Liver (tissue), 9 donors: ENCODE measurements around the gene TSKU. TPM values are rescaled to one million over a fixed set of nuclear protein-coding genes. Genes with fewer than 3 reads are reported as not detected.

Source experiments
- DNase-seq: peaks from one replicate; pipeline ENCODE4 v3.0.0-alpha.2; 2017; ENCODE audit warnings: low spot score
- H3K27ac ChIP-seq, 2 donors: one replicate each; pipeline ENCODE4 v1.7.0; 2013; ENCODE audit warnings: inconsistent platforms in 2 of 2, low read length in 2 of 2, control low read depth in 1 of 2, low read depth in 1 of 2, mild to moderate bottlenecking in 1 of 2
- H3K27me3 ChIP-seq, 4 donors: one replicate each; pipeline versions ENCODE4 v1.6.1 to v1.7.0; 2013; ENCODE audit warnings: low read length in 3 of 4, inconsistent platforms in 1 of 4, mild to moderate bottlenecking in 1 of 4, moderate library complexity in 1 of 4; ENCODE audit not compliant: control insufficient read depth in 4 of 4, insufficient read depth in 4 of 4
- H3K36me3 ChIP-seq, 4 donors: one replicate each; pipeline versions ENCODE4 v1.6.1 to v1.7.0; 2013; ENCODE audit warnings: low read length in 3 of 4, mild to moderate bottlenecking in 3 of 4, low read depth in 1 of 4, moderate library complexity in 1 of 4; ENCODE audit not compliant: control insufficient read depth in 4 of 4, insufficient read depth in 3 of 4
- H3K4me1 ChIP-seq, 4 donors: one replicate each; pipeline versions ENCODE4 v1.6.1 to v1.7.0; 2013; ENCODE audit warnings: low read length in 3 of 4, mild to moderate bottlenecking in 3 of 4, moderate library complexity in 1 of 4; ENCODE audit not compliant: control insufficient read depth in 4 of 4, insufficient read depth in 4 of 4
- H3K4me3 ChIP-seq, 3 donors: one replicate each; pipeline versions ENCODE4 v1.6.1 to v1.7.0; 2013; ENCODE audit warnings: low read length in 3 of 3, control low read depth in 1 of 3, low read depth in 1 of 3, mild to moderate bottlenecking in 1 of 3
- H3K9ac ChIP-seq, 2 donors: one replicate each; pipeline ENCODE4 v1.7.0; 2013; ENCODE audit warnings: low read length in 2 of 2, mild to moderate bottlenecking in 2 of 2, moderate library complexity in 2 of 2, control low read depth in 1 of 2, low read depth in 1 of 2
- H3K9me3 ChIP-seq, 4 donors: one replicate each; pipeline versions ENCODE4 v1.6.1 to v1.7.0; 2013; ENCODE audit warnings: low read length in 3 of 4; ENCODE audit not compliant: control insufficient read depth in 4 of 4
- ATF3 ChIP-seq: IDR thresholded peaks from 2 replicates; pipeline ENCODE4 v1.6.1; 2016; ENCODE audit warnings: antibody characterized with exemption
- CTCF ChIP-seq: fragments of 150-350 bp; IDR thresholded peaks from 2 replicates; pipeline ENCODE4 v1.5.1; 2017; ENCODE audit warnings: improper control_type of control experiment, low read depth, low read length; ENCODE audit not compliant: missing input control
- EGR1 ChIP-seq, 2 donors: IDR thresholded peaks; 2 replicates each; pipeline ENCODE4 v1.6.1; 2016 to 2018; ENCODE audit warnings: antibody characterized with exemption in 2 of 2, low read depth in 2 of 2
- FOXA1 ChIP-seq: IDR thresholded peaks from 2 replicates; pipeline ENCODE4 v1.6.1; 2016; ENCODE audit warnings: antibody characterized with exemption
- FOXA2 ChIP-seq: IDR thresholded peaks from 2 replicates; pipeline ENCODE4 v1.6.1; 2016; ENCODE audit warnings: antibody characterized with exemption
- GABPA ChIP-seq, 2 donors: IDR thresholded peaks in 1 of 2; conservative IDR thresholded peaks in 1 of 2; 2 replicates each; pipeline ENCODE4 v1.6.1; 2016; ENCODE audit warnings: antibody characterized with exemption in 2 of 2, mild to moderate bottlenecking in 1 of 2, moderate library complexity in 1 of 2
- HNF4A ChIP-seq, 2 donors: conservative IDR thresholded peaks; 2 replicates each; pipeline ENCODE4 v1.6.1; 2016; ENCODE audit warnings: antibody characterized with exemption in 2 of 2, mild to moderate bottlenecking in 2 of 2
- HNF4G ChIP-seq: IDR thresholded peaks from 2 replicates; pipeline ENCODE4 v1.6.1; 2016; ENCODE audit warnings: antibody characterized with exemption
- JUND ChIP-seq, 2 donors: IDR thresholded peaks; 2 replicates each; pipeline ENCODE4 v1.6.1; 2016; ENCODE audit warnings: antibody characterized with exemption in 2 of 2
- MAX ChIP-seq: IDR thresholded peaks from 2 replicates; pipeline ENCODE4 v1.6.1; 2016; ENCODE audit warnings: antibody characterized with exemption
- NR2F2 ChIP-seq: IDR thresholded peaks from 2 replicates; pipeline ENCODE4 v1.6.1; 2016; ENCODE audit warnings: antibody characterized with exemption
- RAD21 ChIP-seq, 2 donors: IDR thresholded peaks; 2 replicates each; pipeline ENCODE4 v1.6.1; 2016; ENCODE audit warnings: antibody characterized with exemption in 2 of 2, mild to moderate bottlenecking in 2 of 2
- REST ChIP-seq: IDR thresholded peaks from 2 replicates; pipeline ENCODE4 v1.6.1; 2016; ENCODE audit warnings: antibody characterized with exemption, mild to moderate bottlenecking
- RXRA ChIP-seq, 2 donors: IDR thresholded peaks; 2 replicates each; pipeline ENCODE4 v1.6.1; 2017 to 2018; ENCODE audit warnings: antibody characterized with exemption in 2 of 2, mild to moderate bottlenecking in 1 of 2
- SP1 ChIP-seq: IDR thresholded peaks from 2 replicates; pipeline ENCODE4 v1.6.1; 2018; ENCODE audit warnings: antibody characterized with exemption, mild to moderate bottlenecking
- TAF1 ChIP-seq: conservative IDR thresholded peaks from 2 replicates; pipeline ENCODE4 v1.6.1; 2016; ENCODE audit warnings: antibody characterized with exemption, mild to moderate bottlenecking
- YY1 ChIP-seq: IDR thresholded peaks from 2 replicates; pipeline ENCODE4 v1.6.1; 2016; ENCODE audit warnings: antibody characterized with exemption, mild to moderate bottlenecking
- ZBTB33 ChIP-seq: IDR thresholded peaks from 2 replicates; pipeline ENCODE4 v1.6.1; 2016; ENCODE audit warnings: antibody characterized with exemption
- WGBS: extraction: QIAGEN DNeasy Blood & Tissue Kit; methylation state at CpG from one replicate; pipeline ENCODE4 v1.1.7; 2013; 5-methylcytosine and 5-hydroxymethylcytosine counted together
- polyA plus RNA-seq, 2 donors: library from polyadenylated mRNA; stranded (reverse) in 1 of 2; unstranded in 1 of 2; fragments of 200-250 nt in 1 of 2; fragments of >200 nt in 1 of 2; fragmentation: Nextera tagmentation in 1 of 2; extraction: Ambion mirVana in 1 of 2; gene quantifications; one replicate each; pipeline versions ENCODE4 v1.2.1 to v1.2.3, GENCODE V29; 2013 to 2015
- total RNA-seq, 2 donors: library from RNA; depleted of rRNA; stranded (reverse); fragments of >200 nt; gene quantifications; one replicate each; pipeline ENCODE4 v1.2.3, GENCODE V29; 2014
- donor health status: healthy.
- donor health status: healthy.
- donor health status: healthy.
- donor health status: healthy.
- donor health status: healthy.

The TSKU gene
- total and polyA plus RNA-seq, 4 donors, result 3.3 to 492 (median 46.0) TPM

- Histone ChIP-seq H3K4me3 (no peak overlapping the region), H3K27me3 (no peaks in the 10 kb centered on the region), H3K9me3 (no peaks in the 10 kb centered on the region), H3K27ac (peak overlapping the region; percentile 6 to 14), H3K9ac (no peak overlapping the region), H3K4me1 (peaks cover 2 to 65% (median 51%) of the 10 kb centered on the region in 4 donors), H3K36me3 (peaks cover 0 to 9% (median 0%) of the 10 kb centered on the region in 4 donors)
- WGBS, result 21% methylated on average over 2 of the region's 2 CpGs
- peak in 1 of 2 donors; percentile 5 for TF ChIP-seq RAD21 (IDR thresholded peaks at IDR 0.05)
- TF ChIP-seq FOXA1, result peak; percentile 89
- no peak for TF ChIP-seq TAF1
- no peak for TF ChIP-seq GABPA (IDR thresholded peaks at IDR 0.05 in 1 of 2, conservative IDR thresholded peaks at IDR 0.05 in 1 of 2)
- TF ChIP-seq RXRA (IDR thresholded peaks at IDR 0.05), result peak; percentile 30 to 55
- TF ChIP-seq NR2F2, result no peak
- peak; percentile 98 for TF ChIP-seq FOXA2
- no peak for TF ChIP-seq YY1
- TF ChIP-seq MAX, result no peak
- no peak for TF ChIP-seq REST
- TF ChIP-seq EGR1 (IDR thresholded peaks at IDR 0.05; ENCODE audit: low read depth in 2 of 2), result no peak
- peak; percentile 59 for TF ChIP-seq SP1
- TF ChIP-seq ZBTB33, result no peak
- TF ChIP-seq HNF4G, result no peak
- TF ChIP-seq CTCF, result no peak
- peak in 1 of 2 donors; percentile 46 for TF ChIP-seq HNF4A (conservative IDR thresholded peaks at IDR 0.05)
- peak; percentile 25 to 42 for TF ChIP-seq JUND (IDR thresholded peaks at IDR 0.05)
- TF ChIP-seq ATF3, result no peak
- no peak for DNase-seq
Measured at GRCh38 chr11:76801736-76802135, 18.6 kb downstream of the TSKU start.
